Peyer's patch (tissue), 4 donors: ENCODE results near the gene TRIM27. TPM values are rescaled to one million over a fixed set of nuclear protein-coding genes. Genes with fewer than 3 reads are reported as not detected.
"Not testable (repeated sequence)": the region's sequence is repeated elsewhere in the genome, so short reads cannot be mapped to it uniquely, and the experiment has no call there.

Experiments
- DNase-seq, 3 donors: peaks; one replicate each; pipeline ENCODE4 v3.0.0-alpha.2; 2017 to 2019
- H3K27ac ChIP-seq, 4 donors: fragments of 200-600 bp; sonication (generic); one replicate each; pipeline ENCODE4 v1.5.1; 2016 to 2019
- H3K27me3 ChIP-seq, 2 donors: fragments of 200-600 bp; sonication (generic); one replicate each; pipeline ENCODE4 v1.5.1; 2019
- H3K36me3 ChIP-seq, 3 donors: fragments of 200-600 bp; sonication (generic); one replicate each; pipeline ENCODE4 v1.5.1; 2016 to 2019
- H3K4me1 ChIP-seq, 4 donors: fragments of 200-600 bp; sonication (generic); one replicate each; pipeline ENCODE4 v1.5.1; 2016 to 2019
- H3K4me3 ChIP-seq, 4 donors: fragments of 200-600 bp; sonication (generic); 1 replicate in 3 of 4; 2 replicates in 1 of 4; pipeline ENCODE4 v1.5.1; 2016 to 2019; ENCODE audit warnings: mild to moderate bottlenecking in 1 of 4
- H3K9me3 ChIP-seq, 4 donors: fragments of 200-600 bp; sonication (generic); one replicate each; pipeline ENCODE4 v1.5.1; 2016 to 2019; ENCODE audit warnings: mild to moderate bottlenecking in 1 of 4
- POLR2A ChIP-seq, 2 donors: fragments of 450-650 bp; IDR thresholded peaks; one replicate each; pipeline ENCODE4 v1.5.1; 2017; ENCODE audit warnings: antibody characterized with exemption in 2 of 2, mild to moderate bottlenecking in 2 of 2, moderate library complexity in 2 of 2
- total RNA-seq, 4 donors: library from RNA; depleted of rRNA; stranded (reverse); fragments of >200 nt; gene quantifications; one replicate each; pipeline ENCODE4 v1.1.0, GENCODE V29; 2016
- TF ChIP-seq, protein P1 (sequence below), 6 experiments: fragments of 450-650 bp in 4 of 6; fragments of 200-600 bp in 2 of 6; sonication (generic) in 1 of 6; IDR thresholded peaks; one replicate each; pipeline ENCODE4 v1.5.1; 2017 to 2019; ENCODE audit warnings: antibody characterized with exemption in 6 of 6, mild to moderate bottlenecking in 3 of 6, moderate library complexity in 1 of 6

The TRIM27 gene
- total RNA-seq, 4 donors from 2014 or later: 52.2 to 71.4 (median 64.2) TPM

DNA sequence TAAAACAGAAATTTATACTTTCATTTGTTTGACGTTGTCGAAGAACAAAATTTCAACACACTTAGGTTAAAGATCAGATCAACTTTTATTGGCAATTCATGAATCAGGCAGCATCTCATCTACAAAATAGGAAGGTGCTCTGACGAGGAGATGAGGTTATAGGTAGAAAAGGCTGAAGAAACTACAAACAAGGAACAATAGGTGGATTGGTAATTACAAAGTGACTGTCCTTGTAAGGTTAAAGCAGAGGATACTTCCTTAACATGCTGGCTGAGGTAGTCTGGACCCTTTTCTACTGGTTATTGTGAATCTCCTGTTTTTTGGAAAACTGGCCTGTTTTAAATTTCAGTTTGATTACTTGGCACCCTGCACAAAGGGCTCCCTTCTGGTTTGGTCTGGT is 32.5 kb upstream of the TRIM27 start:
- Histone ChIP-seq H3K36me3 (no peaks in the 10 kb centered on the region), H3K4me1 (no peaks in the 10 kb centered on the region), H3K27me3 (peaks cover 0 to 2% of the 10 kb centered on the region in 2 donors), H3K4me3 (no peak overlapping the region), H3K27ac (no peak overlapping the region), H3K9me3 (no peaks in the 10 kb centered on the region)
- TF ChIP-seq POLR2A (IDR thresholded peaks at IDR 0.05): no peak
- TF ChIP-seq, protein P1, sequence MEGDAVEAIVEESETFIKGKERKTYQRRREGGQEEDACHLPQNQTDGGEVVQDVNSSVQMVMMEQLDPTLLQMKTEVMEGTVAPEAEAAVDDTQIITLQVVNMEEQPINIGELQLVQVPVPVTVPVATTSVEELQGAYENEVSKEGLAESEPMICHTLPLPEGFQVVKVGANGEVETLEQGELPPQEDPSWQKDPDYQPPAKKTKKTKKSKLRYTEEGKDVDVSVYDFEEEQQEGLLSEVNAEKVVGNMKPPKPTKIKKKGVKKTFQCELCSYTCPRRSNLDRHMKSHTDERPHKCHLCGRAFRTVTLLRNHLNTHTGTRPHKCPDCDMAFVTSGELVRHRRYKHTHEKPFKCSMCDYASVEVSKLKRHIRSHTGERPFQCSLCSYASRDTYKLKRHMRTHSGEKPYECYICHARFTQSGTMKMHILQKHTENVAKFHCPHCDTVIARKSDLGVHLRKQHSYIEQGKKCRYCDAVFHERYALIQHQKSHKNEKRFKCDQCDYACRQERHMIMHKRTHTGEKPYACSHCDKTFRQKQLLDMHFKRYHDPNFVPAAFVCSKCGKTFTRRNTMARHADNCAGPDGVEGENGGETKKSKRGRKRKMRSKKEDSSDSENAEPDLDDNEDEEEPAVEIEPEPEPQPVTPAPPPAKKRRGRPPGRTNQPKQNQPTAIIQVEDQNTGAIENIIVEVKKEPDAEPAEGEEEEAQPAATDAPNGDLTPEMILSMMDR (IDR thresholded peaks at IDR 0.05): no peak
- DNase-seq: no peak

DNA sequence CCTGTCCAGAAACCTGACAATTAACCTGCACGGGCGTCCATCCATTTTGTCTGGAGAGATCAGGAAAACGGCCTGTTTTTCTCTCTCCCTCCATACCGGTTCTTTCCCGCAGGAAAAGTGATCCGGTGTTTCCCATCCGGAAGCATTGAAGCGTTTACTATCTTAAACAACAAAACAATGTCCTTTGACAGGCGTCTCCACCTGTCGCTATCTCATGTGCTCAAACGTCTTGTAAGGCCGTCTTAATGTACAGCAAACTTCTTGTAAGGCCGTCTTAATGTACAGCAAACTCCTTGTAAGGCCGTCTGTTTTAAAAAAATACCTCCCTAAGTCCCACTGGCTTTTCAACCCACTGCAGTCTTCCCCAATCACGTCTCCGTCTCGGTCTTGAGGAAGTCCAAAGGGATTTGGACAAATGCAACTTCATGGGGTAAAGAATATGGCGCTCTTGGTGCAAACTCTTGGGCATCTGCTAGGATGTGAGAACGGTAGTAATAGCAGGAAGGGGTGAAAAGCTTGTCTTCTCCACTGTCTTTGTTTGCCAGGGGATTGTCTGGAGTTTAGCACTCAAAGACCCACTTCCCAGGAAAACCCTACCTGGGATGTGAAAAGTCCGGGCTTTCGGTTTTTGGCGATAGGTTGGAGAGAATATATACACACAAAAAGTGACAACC is 29.9 kb upstream of the TRIM27 start:
- peaks cover 0 to 2% of the 10 kb centered on the region in 2 donors for H3K27me3 ChIP-seq
- no peak overlapping the region for H3K27ac ChIP-seq
- no peaks in the 10 kb centered on the region for H3K4me1 ChIP-seq
- no peaks in the 10 kb centered on the region for H3K36me3 ChIP-seq
- no peaks in the 10 kb centered on the region for H3K9me3 ChIP-seq
- TF ChIP-seq POLR2A (IDR thresholded peaks at IDR 0.05): no peak
- TF ChIP-seq, protein P1 (IDR thresholded peaks at IDR 0.05): no peak
- peak overlapping the region in 3 of 4 donors; percentile 7 to 40 (median 32) for H3K4me3 ChIP-seq
- DNase-seq: no peak

DNA sequence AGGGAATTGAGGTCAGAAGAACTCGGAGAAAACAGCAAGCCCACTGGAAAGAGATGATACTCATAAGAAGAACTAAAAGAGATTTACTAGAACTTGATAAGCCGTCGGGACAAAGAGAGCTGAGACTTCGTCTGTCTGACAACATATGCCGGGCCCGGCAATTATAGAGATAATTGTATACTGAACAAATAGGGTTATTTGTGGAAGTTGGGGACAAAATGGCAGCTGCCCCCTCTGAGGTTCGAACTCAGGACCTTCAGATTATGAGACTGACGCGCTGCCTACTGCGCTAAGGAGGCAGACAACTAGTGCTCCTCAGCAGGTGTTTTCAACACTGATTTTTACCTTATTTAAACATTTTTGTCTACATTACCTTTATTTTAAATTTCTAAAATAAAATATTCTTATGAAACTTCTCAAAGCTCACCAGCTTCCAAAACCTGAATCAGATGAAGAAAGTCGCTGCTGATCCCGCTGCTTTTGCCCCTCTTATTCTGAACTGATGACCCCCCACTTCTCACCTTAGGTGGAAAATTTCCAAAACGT is 29.3 kb upstream of the TRIM27 start:
- no peak for DNase-seq
- H3K9me3 ChIP-seq: no peaks in the 10 kb centered on the region
- no peak overlapping the region for H3K27ac ChIP-seq
- no peak for TF ChIP-seq POLR2A (IDR thresholded peaks at IDR 0.05)
- TF ChIP-seq, protein P1 (IDR thresholded peaks at IDR 0.05): no peak
- no peaks in the 10 kb centered on the region for H3K36me3 ChIP-seq
- H3K4me3 ChIP-seq: peak overlapping the region in 3 of 4 donors; percentile 7 to 40 (median 32)
- H3K27me3 ChIP-seq: peaks cover 0 to 2% of the 10 kb centered on the region in 2 donors
- H3K4me1 ChIP-seq: no peaks in the 10 kb centered on the region

DNA sequence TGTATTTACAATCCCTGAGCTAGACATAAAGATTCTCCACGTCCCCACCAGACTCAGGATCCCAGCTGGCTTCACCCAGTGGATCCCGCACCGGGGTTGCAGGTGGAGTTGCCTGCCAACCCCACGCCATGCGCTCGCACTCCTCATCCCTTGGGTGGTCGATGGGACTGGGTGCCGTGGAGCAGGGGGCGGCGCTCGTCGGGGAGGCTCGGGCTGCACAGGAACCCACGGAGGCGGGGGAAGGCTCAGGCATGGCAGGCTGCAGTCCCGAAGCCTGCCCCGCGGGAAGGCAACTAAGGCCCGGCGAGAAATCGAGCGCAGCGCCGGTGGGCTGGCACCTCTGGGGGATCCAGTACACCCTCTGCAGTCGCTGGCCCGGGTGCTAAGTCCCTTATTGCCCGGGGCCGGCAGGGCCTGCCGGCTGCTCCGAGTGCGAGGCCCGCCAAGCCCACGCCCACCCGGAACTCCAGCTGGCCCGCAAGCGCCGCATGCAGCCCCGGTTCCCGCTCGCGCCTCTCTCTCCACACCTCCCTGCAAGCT is 25.9 kb upstream of the TRIM27 start:
- not testable (repeated sequence) for DNase-seq, H3K36me3 ChIP-seq

DNA sequence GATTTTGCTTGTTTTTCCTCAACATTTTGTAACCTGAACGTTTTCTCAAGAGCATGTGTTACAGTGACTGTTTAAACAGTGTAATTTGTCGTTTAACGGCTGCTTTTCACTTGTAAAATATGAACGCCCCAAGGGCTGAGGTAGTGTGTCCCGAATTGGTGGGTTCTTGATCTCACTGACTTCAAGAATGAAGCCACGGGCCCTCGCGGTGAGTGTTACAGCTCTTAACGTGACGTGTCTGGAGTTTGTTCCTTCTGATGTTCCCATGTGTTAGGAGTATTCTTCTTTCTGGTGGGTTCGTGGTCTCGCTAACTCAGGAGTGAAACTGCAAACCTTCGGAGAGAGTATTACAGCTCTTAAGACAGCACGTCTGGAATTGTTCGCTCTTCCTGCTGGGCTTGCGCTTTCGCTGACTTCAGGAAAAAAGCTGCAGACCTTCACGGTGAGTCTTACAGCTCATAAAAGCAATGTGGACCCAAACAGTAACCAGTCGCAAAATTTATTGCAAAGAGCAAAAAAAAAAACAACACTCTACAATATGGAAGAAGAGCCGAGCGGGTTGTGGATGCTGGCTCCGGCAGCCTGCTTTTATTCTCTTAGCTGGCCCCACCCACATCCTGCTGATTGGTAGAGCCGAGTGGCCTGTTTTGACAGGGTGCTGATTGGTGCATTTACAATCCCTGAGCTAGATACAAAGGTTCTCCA is 25.1 kb upstream of the TRIM27 start:
- no peak for TF ChIP-seq POLR2A (IDR thresholded peaks at IDR 0.05)
- TF ChIP-seq, protein P1 (IDR thresholded peaks at IDR 0.05): no peak
- Histone ChIP-seq H3K36me3 (no peaks in the 10 kb centered on the region), H3K4me3 (no peak overlapping the region), H3K9me3 (no peaks in the 10 kb centered on the region), H3K4me1 (peaks cover 0 to 7% (median 0%) of the 10 kb centered on the region in 4 donors), H3K27me3 (no peaks in the 10 kb centered on the region), H3K27ac (no peak overlapping the region)
- no peak for DNase-seq

More for the DNA sequence above, 25.9 kb upstream of the TRIM27 start:
- H3K9me3 ChIP-seq, H3K27me3 ChIP-seq, H3K4me1 ChIP-seq, H3K4me3 ChIP-seq, H3K27ac ChIP-seq: not testable (repeated sequence)

DNA sequence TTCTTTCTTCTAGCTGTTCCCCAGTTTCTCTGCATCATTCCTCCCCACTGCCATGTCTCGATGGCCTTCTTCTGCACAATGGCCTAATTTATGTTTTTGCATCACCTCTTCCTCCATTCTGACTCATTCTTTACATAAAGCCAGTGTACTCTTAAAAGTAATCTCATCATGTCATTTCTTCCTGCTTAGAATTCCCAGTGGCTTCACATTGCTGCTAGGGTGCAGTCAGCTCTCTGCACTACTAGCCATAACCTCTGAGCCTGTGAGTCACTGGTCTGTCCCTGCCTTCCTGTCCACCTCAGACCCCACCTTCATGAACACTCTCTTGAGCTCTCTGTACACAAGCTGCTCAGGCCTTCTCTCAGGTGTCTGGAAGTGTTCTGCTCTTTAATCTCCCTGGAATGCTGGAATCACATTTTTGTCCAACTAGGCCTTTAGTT is 24.1 kb upstream of the TRIM27 start:
- Histone ChIP-seq H3K9me3 (no peaks in the 10 kb centered on the region), H3K4me1 (peaks cover 0 to 16% (median 0%) of the 10 kb centered on the region in 4 donors), H3K27me3 (no peaks in the 10 kb centered on the region), H3K27ac (no peak overlapping the region), H3K4me3 (no peak overlapping the region), H3K36me3 (no peaks in the 10 kb centered on the region)
- TF ChIP-seq, protein P1 (IDR thresholded peaks at IDR 0.05): peak in 2 of 6 experiments; percentile 3 to 14
- no peak for TF ChIP-seq POLR2A (IDR thresholded peaks at IDR 0.05)
- DNase-seq: no peak
